H1 (cell line): ENCODE measurements around the gene ANO9. TPM values are rescaled to one million over a fixed set of nuclear protein-coding genes. Genes with fewer than 3 reads are reported as not detected.

ENCODE experiments used
- CTCF ChIA-PET: fragments of 300-600 bp; sonication (Branson Sonifier 250); formaldehyde crosslinking; loops from one replicate; lab custom pipeline; 2021; ENCODE audit not compliant: partially characterized antibody; lab: Charles Lee
- POLR2A ChIA-PET: fragments of 300-600 bp; sonication (Branson Sonifier 250); formaldehyde crosslinking; loops from one replicate; lab custom pipeline; 2021; ENCODE audit warnings: inconsistent platforms; ENCODE audit not compliant: partially characterized antibody; lab: Charles Lee
- DNase-seq, 2 experiments: peaks; one replicate each; pipeline versions ENCODE4 v3.0.0 to v3.0.0-alpha.2; 2010 to 2022; ENCODE audit warnings: low spot score in 2 of 2, low read depth in 1 of 2, mixed read lengths in 1 of 2
- FAIRE-seq: peaks from 2 replicates; lab custom pipeline; 2011; peaks lifted over from hg19 to GRCh38; lab: Jason Lieb, UNC
- H2AFZ ChIP-seq: 2 replicates; pipeline ENCODE4 v1.8.1; 2012; ENCODE audit warnings: low read length, inconsistent platforms
- H2AK5ac ChIP-seq: 2 replicates; pipeline ENCODE4 v1.6.1; 2013; ENCODE audit warnings: low read depth, low read length
- H2BK120ac ChIP-seq: replicated peaks from 2 replicates; pipeline ENCODE3; 2013; ENCODE audit warnings: low read depth, low read length, inconsistent platforms
- H2BK12ac ChIP-seq: 2 replicates; pipeline ENCODE4 v1.6.1; 2013; ENCODE audit warnings: low read depth, low read length
- H2BK15ac ChIP-seq: 2 replicates; pipeline ENCODE4 v1.6.1; 2013; ENCODE audit warnings: low read length
- H2BK20ac ChIP-seq: 2 replicates; pipeline ENCODE4 v1.6.1; 2013; ENCODE audit warnings: low read length
- H2BK5ac ChIP-seq: 2 replicates; pipeline ENCODE4 v1.6.1; 2013; ENCODE audit warnings: low read depth, low read length
- H3K14ac ChIP-seq: 2 replicates; pipeline ENCODE4 v1.6.1; 2013; ENCODE audit warnings: inconsistent platforms; ENCODE audit not compliant: insufficient read length
- H3K18ac ChIP-seq: 2 replicates; pipeline ENCODE4 v1.6.1; 2013; ENCODE audit warnings: low read length; ENCODE audit errors: extremely low read depth
- H3K23ac ChIP-seq: 2 replicates; pipeline ENCODE4 v1.6.1; 2013; ENCODE audit warnings: inconsistent platforms; ENCODE audit not compliant: insufficient read length
- H3K23me2 ChIP-seq: 2 replicates; pipeline ENCODE4 v1.6.1; 2013; ENCODE audit warnings: low read depth, low read length
- H3K27ac ChIP-seq: 2 replicates; pipeline ENCODE4 v1.6.1; 2011; ENCODE audit warnings: low read depth, low read length, inconsistent platforms
- H3K27me3 ChIP-seq, 4 experiments: replicated peaks in 1 of 4; 1 replicate in 1 of 4; 2 replicates in 3 of 4; pipeline versions ENCODE4 v1.6.1 to v1.8.1; 2011 to 2013; ENCODE audit warnings: low read length in 3 of 4, mild to moderate bottlenecking in 3 of 4, inconsistent platforms in 2 of 4, mixed read lengths in 2 of 4, moderate library complexity in 1 of 4; ENCODE audit not compliant: control insufficient read depth in 3 of 4, insufficient read depth in 3 of 4; ENCODE audit errors: extremely low read depth in 1 of 4
- H3K36me3 ChIP-seq, 4 experiments: 2 replicates each; pipeline versions ENCODE4 v1.6.1 to v1.8.1; 2011 to 2013; ENCODE audit warnings: mild to moderate bottlenecking in 4 of 4, low read length in 3 of 4, moderate library complexity in 2 of 4, control low read depth in 1 of 4, inconsistent platforms in 1 of 4; ENCODE audit not compliant: insufficient read depth in 4 of 4, control insufficient read depth in 2 of 4
- H3K4ac ChIP-seq: replicated peaks from 2 replicates; pipeline ENCODE3; 2013; ENCODE audit warnings: low read length, low read depth, mixed read lengths, inconsistent platforms; ENCODE audit not compliant: insufficient read length
- H3K4me1 ChIP-seq, 4 experiments: replicated peaks in 1 of 4; 1 replicate in 1 of 4; 2 replicates in 3 of 4; pipeline versions ENCODE4 v1.6.1 to v1.8.1; 2011 to 2013; ENCODE audit warnings: low read length in 3 of 4, inconsistent platforms in 2 of 4, mixed read lengths in 1 of 4; ENCODE audit not compliant: insufficient read depth in 4 of 4, control insufficient read depth in 3 of 4
- H3K4me2 ChIP-seq, 2 experiments: 2 replicates each; pipeline versions ENCODE4 v1.6.1 to v1.8.1; 2011 to 2013; ENCODE audit warnings: low read depth in 2 of 2, low read length in 2 of 2, control low read depth in 1 of 2, inconsistent platforms in 1 of 2, mild to moderate bottlenecking in 1 of 2; ENCODE audit not compliant: insufficient read depth in 1 of 2
- H3K4me3 ChIP-seq, 4 experiments: fragments of 200-600, 300-600 bp in 1 of 4; sonication (generic), shearing (Covaris generic), sonication (Bioruptor Twin) in 1 of 4; 2 replicates each; pipeline versions ENCODE4 v1.5.1 to v1.8.1; 2011 to 2016; ENCODE audit warnings: low read length in 4 of 4, low read depth in 3 of 4, control low read depth in 2 of 4, inconsistent platforms in 2 of 4, mild to moderate bottlenecking in 2 of 4, mixed read lengths in 1 of 4, moderate library complexity in 1 of 4; ENCODE audit not compliant: insufficient read depth in 2 of 4; ENCODE audit errors: extremely low read depth in 1 of 4
- H3K56ac ChIP-seq: replicated peaks from 2 replicates; pipeline ENCODE3; 2013; ENCODE audit warnings: low read depth, mild to moderate bottlenecking, mixed read lengths, low read length, inconsistent platforms; ENCODE audit not compliant: insufficient read length
- H3K79me1 ChIP-seq: 2 replicates; pipeline ENCODE4 v1.6.1; 2013; ENCODE audit warnings: low read depth, low read length, control low read depth
- H3K79me2 ChIP-seq, 2 experiments: 2 replicates each; pipeline versions ENCODE4 v1.6.1 to v1.8.1; 2012 to 2013; ENCODE audit warnings: low read length in 2 of 2, mild to moderate bottlenecking in 2 of 2, inconsistent platforms in 1 of 2; ENCODE audit not compliant: insufficient read depth in 2 of 2, control insufficient read depth in 1 of 2
- H3K9ac ChIP-seq, 4 experiments: replicated peaks in 1 of 4; 1 replicate in 1 of 4; 2 replicates in 3 of 4; pipeline versions ENCODE4 v1.6.1 to v1.8.1; 2011 to 2013; ENCODE audit warnings: low read depth in 3 of 4, low read length in 3 of 4, control low read depth in 2 of 4, mild to moderate bottlenecking in 2 of 4, moderate library complexity in 2 of 4, inconsistent platforms in 1 of 4; ENCODE audit errors: extremely low read depth in 1 of 4
- H3K9me3 ChIP-seq, 2 experiments: 2 replicates each; pipeline versions ENCODE4 v1.6.1 to v1.8.1; 2012 to 2013; ENCODE audit warnings: mild to moderate bottlenecking in 2 of 2, moderate library complexity in 2 of 2, control low read depth in 1 of 2, inconsistent platforms in 1 of 2, low read depth in 1 of 2, low read length in 1 of 2, mixed read lengths in 1 of 2; ENCODE audit not compliant: insufficient read depth in 2 of 2
- H4K20me1 ChIP-seq, 2 experiments: replicated peaks in 1 of 2; 2 replicates each; pipeline versions ENCODE3 to v1.8.1; 2011 to 2013; ENCODE audit warnings: inconsistent platforms in 2 of 2, low read length in 2 of 2, mild to moderate bottlenecking in 1 of 2; ENCODE audit not compliant: insufficient read depth in 2 of 2, control insufficient read depth in 1 of 2
- H4K5ac ChIP-seq: 2 replicates; pipeline ENCODE4 v1.6.1; 2013; ENCODE audit warnings: low read length, low read depth, mixed read lengths, inconsistent platforms; ENCODE audit not compliant: insufficient read length
- H4K8ac ChIP-seq: 2 replicates; pipeline ENCODE4 v1.8.0; 2013; ENCODE audit warnings: mild to moderate bottlenecking, moderate library complexity, low read length, inconsistent platforms; ENCODE audit not compliant: insufficient read depth; ENCODE audit errors: extremely low read depth
- H4K91ac ChIP-seq: replicated peaks from 2 replicates; pipeline ENCODE3; 2013; ENCODE audit warnings: low read length, mixed read lengths, inconsistent platforms; ENCODE audit not compliant: insufficient read length
- CBX8 ChIP-seq: fragments of 300-800, 300-1000 bp; sonication (generic); IDR thresholded peaks from 2 replicates; pipeline ENCODE4 v1.7.1; 2016; ENCODE audit warnings: low read depth, low read length, borderline replicate concordance
- CTBP2 ChIP-seq: IDR thresholded peaks from 2 replicates; pipeline ENCODE4 v1.7.0; 2011; ENCODE audit warnings: borderline replicate concordance, mild to moderate bottlenecking, moderate library complexity, mixed read lengths, low read length; ENCODE audit not compliant: insufficient read depth, insufficient read length
- EZH2 ChIP-seq: fragments of 200-600 bp; sonication (generic); IDR thresholded peaks from 2 replicates; pipeline ENCODE4 v1.7.1; 2012; ENCODE audit warnings: low read depth, mild to moderate bottlenecking, moderate library complexity, low read length, inconsistent platforms; ENCODE audit not compliant: severe bottlenecking
- HDAC2 ChIP-seq, 2 experiments: fragments of 300-600 bp in 1 of 2; sonication (generic) in 1 of 2; IDR thresholded peaks; 2 replicates each; pipeline ENCODE4 v1.6.1; 2011 to 2012; ENCODE audit warnings: low read depth in 2 of 2, low read length in 2 of 2, mild to moderate bottlenecking in 2 of 2, moderate library complexity in 2 of 2, borderline replicate concordance in 1 of 2, inconsistent platforms in 1 of 2
- JUND ChIP-seq: IDR thresholded peaks from 2 replicates; pipeline ENCODE4 v1.6.1; 2011; ENCODE audit warnings: mild to moderate bottlenecking, improper control_type of control experiment, low read length
- POLR2A ChIP-seq, 2 experiments: IDR thresholded peaks; 1 replicate in 1 of 2; 2 replicates in 1 of 2; pipeline ENCODE4 v1.6.1; 2011; ENCODE audit warnings: low read depth in 2 of 2, low read length in 2 of 2, mild to moderate bottlenecking in 2 of 2; ENCODE audit errors: control extremely low read depth in 1 of 2
- POLR2AphosphoS5 ChIP-seq: IDR thresholded peaks from 2 replicates; pipeline ENCODE4 v1.6.1; 2011; ENCODE audit warnings: low read depth, low read length
- SIRT6 ChIP-seq: IDR thresholded peaks from one replicate; pipeline ENCODE4 v1.7.1; 2012; ENCODE audit warnings: low read length, inconsistent platforms
- SIX5 ChIP-seq: IDR thresholded peaks from 2 replicates; pipeline ENCODE4 v1.6.1; 2011; ENCODE audit warnings: mild to moderate bottlenecking, low read depth, low read length
- TAF1 ChIP-seq: IDR thresholded peaks from 2 replicates; pipeline ENCODE4 v1.6.1; 2011; ENCODE audit warnings: mild to moderate bottlenecking, low read depth, low read length
- TCF12 ChIP-seq: IDR thresholded peaks from 2 replicates; pipeline ENCODE4 v1.6.1; 2011; ENCODE audit warnings: low read depth, mild to moderate bottlenecking, low read length
- YY1 ChIP-seq: IDR thresholded peaks from 2 replicates; pipeline ENCODE4 v1.6.1; 2011; ENCODE audit warnings: low read depth, mild to moderate bottlenecking, low read length
- WGBS, 2 experiments: shearing (Covaris generic) in 1 of 2; methylation state at CpG; one replicate each; pipeline versions ENCODE4 v1.1.6 to v1.1.7; 2013 to 2015; ENCODE audit warnings: low lambda C conversion rate in 2 of 2, mixed read lengths in 2 of 2, inconsistent platforms in 1 of 2, low coverage in 1 of 2, missing lambda C conversion rate in 1 of 2; ENCODE audit not compliant: insufficient replicate concordance in 2 of 2, insufficient coverage in 1 of 2, insufficient read length in 1 of 2; ENCODE audit errors: extremely low coverage in 1 of 2, missing lambda C conversion rate in 1 of 2; 5-methylcytosine and 5-hydroxymethylcytosine counted together
- polyA plus RNA-seq, 7 experiments: library from polyadenylated mRNA; depleted of rRNA in 3 of 7; stranded (reverse) in 5 of 7; unstranded in 2 of 7; fragments of >200 nt in 5 of 7; fragments of 200-250 nt in 2 of 7; gene quantifications; 1 replicate in 5 of 7; 2 replicates in 1 of 7; 4 replicates in 1 of 7; pipeline versions ENCODE4 v1.2.1 to v1.2.3, GENCODE V29; 2011 to 2013; ENCODE audit warnings: missing spikeins in 2 of 7, mixed read lengths in 2 of 7
- total RNA-seq: library from RNA; stranded (reverse); fragmentation: NEBNext Ultra II Directional; extraction: Animal tissue kit (Norgen Biotek cat#: 25700); gene quantifications from 2 replicates; pipeline ENCODE4 v1.2.1, GENCODE V29; 2021

The ANO9 gene
- total and polyA plus RNA-seq, 2 of the 8 experiments (the other 6 are each of a cell fraction or from before 2014, with no cell fraction given) = 20.0 to 20.7 TPM

GRCh38 chr11:393219-394033 lies 48.4 kb downstream of the ANO9 start:
- peaks cover 6 to 15% (median 6%) of the 10 kb centered on the region in 4 experiments; a peak in 6 of 7 replicates for H3K4me1 ChIP-seq
- H2BK120ac ChIP-seq = no peak overlapping the region
- peaks cover 10% of the 10 kb centered on the region; the same call in 1 of the 2 replicates for H3K23me2 ChIP-seq
- no peak overlapping the region for H3K23ac ChIP-seq
- no peak overlapping the region for H2AK5ac ChIP-seq
- ChIA-PET POLR2A (interaction anchor here (0.7 to 4.2 kb wide), 7 partner anchors 10 to 233 kb away, joined by 3 to 20 read pairs (median 3); partner anchors contain the start of gene SCT), CTCF (interaction anchor here (0.6 to 1.6 kb wide), 5 partner anchors 29 to 177 kb away, joined by 3 to 4 read pairs (median 3); no protein-coding TSS in a partner anchor)
- H3K18ac ChIP-seq = peak overlapping the region; percentile 9; the same call in 1 of the 2 replicates
- peak overlapping the region; percentile 61 for H4K91ac ChIP-seq
- H3K79me2 ChIP-seq = no peaks in the 10 kb centered on the region
- H3K14ac ChIP-seq = no peak overlapping the region
- no peak overlapping the region for H3K56ac ChIP-seq
- peaks cover 2% of the 10 kb centered on the region; the same call in 1 of the 2 replicates for H3K79me1 ChIP-seq
- FAIRE-seq = no peak
- H2AFZ ChIP-seq = no peak overlapping the region
- no peak overlapping the region for H3K4ac ChIP-seq
- H3K9me3 ChIP-seq = no peaks in the 10 kb centered on the region
- no peak overlapping the region for H3K9ac ChIP-seq
- peak overlapping the region; percentile 81; the same call in 1 of the 2 replicates for H2BK12ac ChIP-seq
- H3K4me2 ChIP-seq = peak overlapping the region; percentile 58 to 63
- no peak overlapping the region for H2BK20ac ChIP-seq
- no peak for DNase-seq
- H4K8ac ChIP-seq = peak overlapping the region; percentile 17
- H4K5ac ChIP-seq = no peak overlapping the region
- H2BK5ac ChIP-seq = peak overlapping the region; percentile 81; the same call in 1 of the 2 replicates
- H3K27me3 ChIP-seq = no peaks in the 10 kb centered on the region
- peaks cover 0 to 15% (median 0%) of the 10 kb centered on the region in 4 experiments; a peak in 2 of 8 replicates for H3K36me3 ChIP-seq
- peak overlapping the region in 3 of 4 experiments; percentile 18 to 59 (median 32); a peak in 5 of 8 replicates for H3K4me3 ChIP-seq
- H3K27ac ChIP-seq = no peak overlapping the region
- H2BK15ac ChIP-seq = 0 out of 2 replicates have a peak overlapping the region, but pooled peaks have one; percentile 40
- WGBS, 2 experiments = 75% methylated on average over 4 of the region's 17 CpGs; no CpG with 5 or more reads in 1 of the 2 experiments
- H4K20me1 ChIP-seq = peaks cover 2 to 10% of the 10 kb centered on the region in 2 experiments
- TF ChIP-seq CBX8 (no peak), TAF1 (no peak), JUND (no peak), YY1 (no peak), CTBP2 (no peak), SIX5 (no peak), EZH2 (no peak), SIRT6 (no peak), POLR2A (IDR thresholded peaks at IDR 0.05; ENCODE audit: control extremely low read depth in 1 of 2, low read depth in 2 of 2, low read length in 2 of 2) (no peak), POLR2AphosphoS5 (no peak), TCF12 (no peak), HDAC2 (IDR thresholded peaks at IDR 0.05; ENCODE audit: borderline replicate concordance in 1 of 2, low read depth in 2 of 2, low read length in 2 of 2) (no peak)
